Measurements from ENCODE around the gene TMEM38A. TPM values are rescaled to one million over a fixed set of nuclear protein-coding genes. Genes with fewer than 3 reads are reported as not detected.

Gene TMEM38A
- total and polyA plus RNA-seq, 9 of the 15 experiments (the other 6 are each of a cell fraction or from before 2014, with no cell fraction given) = 0.35 to 2.1 (median 1.2) TPM

GRCh38 chr19:16628183-16628983 is 32.6 kb upstream of the TMEM38A start, which contains the start of gene MED26 (continued):
- TF ChIP-seq ZKSCAN1 (IDR thresholded peaks at IDR 0.05; ENCODE audit: low read depth, low read length) (no peak), ZFP30 (CRISPR knock-in tag; IDR thresholded peaks at IDR 0.05; ENCODE audit: borderline replicate concordance) (no peak), EGR1 (conservative IDR thresholded peaks at IDR 0.05) (peak; percentile 55), PATZ1 (CRISPR knock-in tag; IDR thresholded peaks at IDR 0.05; ENCODE audit: borderline replicate concordance) (no peak), HES1 (IDR thresholded peaks at IDR 0.05; ENCODE audit: low read depth) (no peak)
